Renal cortical epithelial cell (primary cell): ENCODE results near the gene SRGAP2C. TPM values are rescaled to one million over a fixed set of nuclear protein-coding genes. Genes with fewer than 3 reads are reported as not detected.
"Not testable (repeated sequence)": the region's sequence is repeated elsewhere in the genome, so short reads cannot be mapped to it uniquely, and the experiment has no call there.

Source experiments
- DNase-seq: peaks from one replicate; pipeline ENCODE4 v3.0.0-alpha.2; 2011; ENCODE audit warnings: low read depth
- total RNA-seq: library from RNA; depleted of rRNA; stranded (reverse); fragments of >200 nt; gene quantifications from 2 replicates; pipeline ENCODE4 v1.2.3, GENCODE V29; 2014

Gene SRGAP2C
- total RNA-seq, 1 donor from 2014 or later = 16.1 TPM

DNA sequence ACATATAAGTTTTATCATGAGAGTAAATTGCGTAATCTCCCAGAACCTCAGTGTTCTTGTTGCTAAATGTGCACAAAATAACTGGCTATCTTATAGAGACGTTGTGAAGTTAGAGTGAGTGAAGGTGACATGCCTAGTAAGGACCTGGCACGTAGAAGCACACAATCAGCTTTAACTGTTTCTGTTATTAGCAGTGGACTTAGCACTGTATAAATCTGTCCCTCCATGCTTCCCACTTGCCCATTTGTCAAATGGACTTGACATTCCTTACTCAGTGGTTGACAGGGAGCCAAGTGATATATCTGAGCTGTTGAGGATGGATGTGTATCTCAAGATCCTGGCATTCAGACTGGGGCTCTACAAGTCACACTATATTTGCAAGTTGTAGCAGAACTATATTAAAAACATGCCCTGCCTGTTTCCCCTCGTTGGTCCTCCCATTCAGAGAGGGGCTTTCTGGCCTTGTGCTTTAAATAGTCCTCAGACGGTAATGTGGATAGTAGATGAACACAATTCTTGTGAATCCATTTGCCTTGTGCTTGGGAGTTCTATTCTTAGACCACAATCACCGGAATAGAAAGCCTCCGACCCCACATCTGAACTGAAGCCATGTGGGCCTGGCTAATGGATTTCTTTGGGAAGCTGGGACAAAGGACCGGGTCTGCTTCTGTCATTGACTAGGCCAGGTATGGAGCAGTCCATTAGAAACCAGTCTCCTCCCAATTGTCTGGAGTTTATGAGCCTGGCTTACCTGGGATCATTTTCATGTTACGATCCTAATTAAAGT lies 43.0 kb downstream of the SRGAP2C start:
- DNase-seq = not testable (repeated sequence)

- not testable (repeated sequence) for DNase-seq
Measured at GRCh38 chr1:121230636-121231035, 45.9 kb downstream of the SRGAP2C start.

DNA sequence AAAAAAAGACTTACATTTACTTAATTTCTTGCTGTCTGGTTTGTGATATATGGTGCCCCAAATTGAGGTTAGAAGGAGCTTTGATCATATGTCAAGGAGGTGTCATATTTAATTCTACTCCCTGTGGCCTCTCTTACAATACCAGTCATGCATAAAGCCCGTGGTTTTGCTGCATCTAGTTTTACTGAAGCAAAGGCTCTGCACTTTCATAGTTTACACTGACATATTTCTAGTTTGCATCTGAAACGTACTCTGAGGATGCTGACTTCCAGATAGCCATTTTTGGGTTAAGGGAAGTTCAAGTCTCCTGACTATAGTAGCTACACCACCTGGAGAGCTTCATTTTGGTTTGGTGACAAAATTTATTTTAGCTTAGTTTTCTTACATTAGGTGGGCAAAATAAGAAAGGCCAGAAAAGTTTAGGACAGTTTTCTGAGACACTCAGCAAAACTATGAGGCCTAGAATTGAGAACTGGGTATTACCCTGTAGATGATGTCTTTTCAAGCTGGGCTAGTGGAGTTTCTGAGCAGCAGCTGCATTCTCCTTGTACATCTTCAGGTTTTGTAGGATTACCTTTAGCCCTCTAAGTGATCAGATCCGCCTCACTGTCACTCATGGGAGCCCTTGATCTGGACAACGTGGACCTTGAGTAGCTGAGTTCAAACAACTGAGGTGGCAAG lies 47.8 kb downstream of the SRGAP2C start:
- DNase-seq = not testable (repeated sequence)

- not testable (repeated sequence) for DNase-seq
Measured at GRCh38 chr1:121234090-121234759, 49.5 kb downstream of the SRGAP2C start.

GRCh38 chr1:121238384-121238783 lies 53.6 kb downstream of the SRGAP2C start:
- not testable (repeated sequence) for DNase-seq

DNA sequence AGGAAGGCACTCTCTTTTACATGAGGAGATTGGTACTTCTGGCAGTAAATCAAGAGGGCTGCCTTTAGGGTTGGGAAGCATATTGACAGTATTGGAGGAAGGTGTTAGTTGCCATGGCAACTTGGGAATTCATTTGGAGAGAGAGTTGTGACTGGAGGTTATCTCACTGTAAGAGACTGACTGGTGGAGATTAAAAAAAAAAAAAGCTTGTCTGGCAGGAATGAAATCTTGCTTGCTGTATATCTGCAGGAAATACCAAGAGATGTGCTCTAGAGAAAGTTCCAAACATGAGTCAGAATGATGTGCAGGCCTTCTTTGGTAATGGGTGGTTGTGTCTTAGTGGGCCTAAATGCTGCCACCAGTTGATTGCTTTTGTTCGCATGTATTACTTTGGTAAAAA lies 59.1 kb downstream of the SRGAP2C start:
- DNase-seq = not testable (repeated sequence)

DNA sequence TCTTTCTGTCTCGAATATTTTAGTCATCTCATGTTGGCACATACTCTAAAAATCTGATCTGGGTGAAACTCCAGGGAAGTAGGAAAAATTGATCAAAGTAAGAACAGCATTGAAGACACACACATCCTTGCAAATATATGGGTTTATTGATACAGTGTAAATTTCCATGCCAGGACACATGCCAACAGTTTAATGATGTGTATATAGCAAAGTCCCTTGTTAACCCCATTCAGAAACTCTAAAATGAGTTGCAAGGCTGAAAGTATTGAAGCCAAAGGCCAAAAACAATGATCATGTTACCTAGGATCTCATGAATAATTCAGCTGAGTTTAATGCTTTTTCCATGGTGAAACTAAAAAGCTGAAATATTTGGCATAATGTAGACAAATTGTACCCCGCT lies 61.6 kb downstream of the SRGAP2C start:
- DNase-seq = not testable (repeated sequence)

DNA sequence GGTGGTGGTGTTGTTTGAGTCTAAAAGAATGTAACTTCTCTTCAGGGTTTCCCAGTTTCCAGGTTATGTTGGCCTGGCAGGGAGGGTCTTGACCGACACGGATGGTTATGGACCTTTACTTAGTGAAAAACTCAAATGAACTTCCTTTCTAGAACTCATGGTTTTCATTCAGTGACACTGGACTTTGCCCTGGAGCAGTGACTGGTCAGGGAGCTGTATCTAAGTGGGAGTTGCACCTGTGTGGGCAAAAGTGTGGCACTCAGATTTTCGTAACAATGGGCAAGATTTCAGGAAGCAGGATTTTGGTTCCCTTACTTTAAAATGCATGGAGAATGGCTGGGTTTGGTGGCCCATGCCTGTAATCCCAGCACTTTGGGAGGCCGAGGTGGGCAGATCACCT lies 67.9 kb downstream of the SRGAP2C start:
- DNase-seq = not testable (repeated sequence)

DNA sequence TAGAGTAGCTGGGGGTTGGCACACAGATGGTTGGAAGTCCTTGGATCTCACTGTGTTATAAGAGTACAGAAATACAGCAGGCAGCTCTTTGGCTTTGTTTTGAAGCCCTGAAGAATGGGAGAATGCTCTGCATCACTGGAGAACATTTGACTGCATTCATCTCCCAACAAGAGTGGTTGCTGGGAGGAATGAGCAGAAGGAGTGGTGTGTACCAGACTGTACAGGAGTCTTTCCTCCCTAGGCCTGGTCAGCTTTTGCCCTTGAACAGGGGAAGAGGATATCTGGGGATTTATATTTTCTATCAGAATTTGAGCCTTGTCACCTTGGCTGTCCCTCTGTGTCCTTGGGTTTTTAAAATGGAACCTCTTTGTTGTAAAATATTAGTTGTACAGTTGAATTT lies 69.8 kb downstream of the SRGAP2C start:
- DNase-seq = not testable (repeated sequence)

DNA sequence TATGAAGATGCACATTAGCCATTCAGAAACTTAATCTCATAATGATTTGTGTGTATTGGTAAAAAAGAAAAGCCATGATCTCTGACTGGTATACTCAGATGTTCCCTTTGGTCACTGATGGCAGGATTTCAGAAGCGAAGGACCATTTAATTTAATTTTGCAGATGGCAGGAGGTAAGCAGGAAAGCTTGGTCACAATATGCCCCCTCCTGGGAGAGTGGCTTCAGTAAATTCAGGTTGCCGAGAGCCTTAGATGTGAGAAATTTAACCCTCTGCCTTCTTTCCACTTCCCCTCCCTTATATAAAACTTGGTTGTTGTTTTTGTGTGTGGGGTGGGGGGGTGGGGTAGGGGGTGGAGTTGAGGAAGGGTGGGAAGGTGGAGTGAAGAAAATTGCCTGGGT lies 72.9 kb downstream of the SRGAP2C start:
- not testable (repeated sequence) for DNase-seq

DNA sequence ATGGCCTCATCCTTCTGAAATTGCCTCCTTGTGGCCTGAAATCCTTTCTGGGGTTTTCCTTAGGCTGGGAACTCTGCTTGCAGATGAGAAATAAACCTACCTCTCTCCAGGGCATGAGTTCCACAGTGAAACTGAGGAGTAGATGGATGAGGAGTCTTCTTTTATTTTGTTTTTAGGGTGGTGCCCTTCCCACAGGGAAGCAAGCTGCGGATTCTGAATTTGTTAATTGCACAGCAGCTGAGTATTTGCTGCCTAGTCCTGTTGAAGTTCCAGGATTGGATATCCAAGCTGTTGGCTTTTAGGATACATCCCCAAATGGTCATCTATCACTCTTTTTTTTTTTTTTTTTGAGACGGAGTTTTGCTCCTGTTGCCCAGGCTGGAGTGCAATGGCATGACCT lies 73.4 kb downstream of the SRGAP2C start:
- DNase-seq = not testable (repeated sequence)

GRCh38 chr1:121260205-121260604 lies 75.4 kb downstream of the SRGAP2C start:
- DNase-seq = not testable (repeated sequence)

DNA sequence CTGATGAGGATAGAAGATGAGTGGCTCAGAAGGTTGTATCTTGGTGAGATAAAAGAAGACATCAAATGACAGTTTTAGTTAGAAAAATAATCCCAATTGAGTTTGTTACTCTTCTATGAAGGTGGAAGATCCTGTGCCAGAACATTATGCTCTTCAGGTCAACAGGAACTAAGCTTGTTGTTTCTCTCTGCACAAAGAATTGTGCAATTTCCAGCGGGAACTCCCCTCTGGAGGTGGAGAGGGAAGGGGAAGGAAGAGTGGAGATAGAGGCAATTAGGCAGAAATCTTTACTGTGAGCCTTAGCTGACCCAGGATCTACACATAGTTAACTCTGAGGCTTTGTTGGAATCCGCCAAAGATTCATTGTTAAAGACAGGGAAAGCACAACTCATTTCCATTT lies 77.4 kb downstream of the SRGAP2C start:
- DNase-seq = not testable (repeated sequence)

DNA sequence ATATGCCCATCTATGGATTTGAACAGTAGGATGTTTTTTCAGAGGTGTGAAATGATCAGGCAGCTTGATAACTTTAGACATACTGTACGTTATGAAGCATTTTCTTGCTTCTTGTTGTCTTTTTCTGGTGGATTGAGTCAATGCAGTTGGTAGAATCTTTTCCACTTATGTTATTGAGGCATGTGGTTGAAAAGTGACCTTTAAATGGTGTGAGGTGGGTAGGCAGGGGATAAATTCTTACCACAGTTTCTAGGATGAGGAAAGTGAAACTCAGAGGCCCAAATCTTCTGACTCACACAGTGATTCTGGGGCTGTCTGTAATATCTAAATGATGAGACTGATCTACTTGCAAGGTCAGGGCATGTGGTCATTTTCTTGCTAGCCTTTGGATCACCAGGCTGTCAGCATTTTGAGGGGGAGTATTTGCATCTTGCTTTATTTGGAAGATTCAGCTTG lies 79.0 kb downstream of the SRGAP2C start:
- peak; percentile 51 for DNase-seq

- not testable (repeated sequence) for DNase-seq
Measured at GRCh38 chr1:121267072-121267471, 82.3 kb downstream of the SRGAP2C start.

DNA sequence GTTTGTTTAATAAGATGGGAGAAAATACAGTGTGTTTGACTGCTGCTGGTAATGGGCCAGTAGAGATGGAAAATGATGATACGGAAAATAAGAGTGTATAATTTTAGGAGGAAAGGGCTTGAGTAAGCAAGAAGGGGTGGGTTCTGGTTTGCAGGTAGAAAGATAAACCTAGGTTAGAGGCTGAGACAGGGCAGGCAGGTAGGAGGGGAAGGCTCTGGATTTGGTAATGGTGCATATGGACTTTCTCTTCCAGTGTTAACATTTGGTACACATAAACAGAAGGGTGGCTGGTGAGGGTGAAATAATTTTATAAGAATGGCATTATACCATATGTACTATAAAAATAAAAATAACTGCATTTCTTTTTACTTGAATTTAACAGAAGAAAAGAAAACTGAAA lies 84.5 kb downstream of the SRGAP2C start:
- not testable (repeated sequence) for DNase-seq

DNA sequence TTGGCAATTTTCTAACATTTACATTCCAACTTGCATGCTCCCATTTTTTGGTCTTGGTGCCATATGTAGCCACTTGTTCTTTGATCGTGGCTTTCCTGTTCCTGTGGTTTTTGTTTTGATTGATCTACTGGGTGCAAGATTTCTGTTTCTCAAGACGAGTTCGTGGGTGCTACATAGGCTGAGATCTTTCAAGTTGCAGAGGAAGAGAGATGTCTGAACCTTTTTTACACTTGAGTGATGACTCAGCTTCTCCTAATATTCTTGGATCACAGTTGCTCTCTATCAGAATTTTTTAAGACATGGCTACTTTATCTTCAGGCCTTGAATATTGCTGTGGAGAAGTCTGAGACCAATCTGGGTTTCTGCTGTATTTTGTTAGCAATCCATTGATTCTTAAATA lies 85.2 kb downstream of the SRGAP2C start:
- not testable (repeated sequence) for DNase-seq

DNA sequence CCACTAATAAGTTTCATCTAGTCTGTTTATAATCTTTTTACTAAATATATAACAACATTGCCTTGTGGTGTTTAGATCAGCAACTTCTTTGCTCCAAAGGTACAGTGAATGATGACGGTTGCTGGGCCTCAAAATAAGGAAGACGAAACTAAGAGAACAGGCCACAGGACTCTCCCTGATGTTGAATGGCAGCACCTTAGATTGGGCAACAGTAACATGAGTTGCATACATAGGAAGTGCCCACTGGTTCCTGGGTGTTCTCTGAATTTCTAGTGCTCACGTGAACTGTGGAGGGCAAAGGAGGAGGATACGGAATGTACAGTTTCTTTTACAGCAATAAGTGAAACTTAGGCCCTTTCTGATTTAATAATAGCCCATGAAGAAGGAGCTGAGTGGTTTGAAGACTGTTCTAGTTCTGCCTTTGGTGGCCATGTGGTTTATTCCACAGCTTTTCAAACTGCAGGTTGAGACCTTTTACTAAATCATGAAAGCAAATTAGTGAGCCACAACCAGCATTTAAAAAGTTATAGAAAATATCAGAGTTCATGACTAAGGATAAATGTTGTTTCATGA lies 86.5 kb downstream of the SRGAP2C start:
- DNase-seq = not testable (repeated sequence)

GRCh38 chr1:121275435-121275834 lies 90.7 kb downstream of the SRGAP2C start:
- peak; percentile 0 for DNase-seq

- not testable (repeated sequence) for DNase-seq
Measured at GRCh38 chr1:121278202-121278601, 93.4 kb downstream of the SRGAP2C start.

- DNase-seq = not testable (repeated sequence)
Measured at GRCh38 chr1:121278777-121279547, 94.2 kb downstream of the SRGAP2C start.
